Medulla oblongata (tissue), 1 donor: ENCODE results near the gene CBY2.

Source experiments
- DNase-seq: peaks from one replicate; pipeline ENCODE4 v3.0.0-alpha.2; 2015; ENCODE audit errors: extremely low spot score

CBY2 gene

DNA sequence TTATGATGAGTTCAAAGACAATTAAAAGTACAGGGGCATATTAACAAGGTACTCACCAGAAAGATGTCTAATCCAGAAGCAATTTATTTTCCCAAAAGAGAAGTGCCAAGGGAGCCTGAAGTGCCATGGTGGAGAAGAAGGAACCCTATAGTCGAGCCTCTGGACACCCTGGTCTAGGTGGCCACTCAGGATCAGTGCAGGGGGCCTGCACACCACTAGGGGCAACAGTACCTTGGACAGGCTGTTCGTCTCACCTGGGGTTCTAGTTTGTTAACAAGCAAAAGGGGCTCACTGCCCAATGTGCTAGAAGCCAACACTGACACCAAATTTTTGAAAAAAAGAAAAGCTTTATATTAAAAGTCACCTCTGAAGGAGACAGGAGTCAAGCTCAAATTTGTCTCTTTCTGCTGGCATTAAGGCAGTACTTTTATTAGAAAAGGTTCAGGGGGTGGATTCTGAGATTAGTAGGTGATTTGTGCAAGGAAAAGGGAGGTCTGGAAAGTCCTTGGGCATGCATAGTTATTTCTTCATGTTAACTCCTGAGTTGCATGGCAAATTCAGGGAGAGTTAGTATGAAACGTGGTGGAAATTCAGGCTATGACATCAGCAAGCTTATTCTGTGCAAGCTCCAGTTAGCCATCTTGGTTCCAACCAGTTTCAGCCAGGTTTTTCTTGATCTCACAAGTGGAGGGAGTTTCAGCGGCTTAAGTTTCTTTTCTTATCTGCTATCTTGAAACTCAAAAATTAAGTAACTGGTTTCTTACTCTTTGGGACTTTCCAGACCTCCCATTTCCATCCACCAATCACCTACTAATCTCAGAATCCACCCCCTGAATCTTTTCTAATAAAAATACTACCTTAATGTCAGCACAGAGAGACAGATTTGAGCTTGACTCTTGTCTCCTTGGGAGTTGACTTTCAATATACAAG is 884 bp upstream of the CBY2 start:
- DNase-seq: no peak

DNA sequence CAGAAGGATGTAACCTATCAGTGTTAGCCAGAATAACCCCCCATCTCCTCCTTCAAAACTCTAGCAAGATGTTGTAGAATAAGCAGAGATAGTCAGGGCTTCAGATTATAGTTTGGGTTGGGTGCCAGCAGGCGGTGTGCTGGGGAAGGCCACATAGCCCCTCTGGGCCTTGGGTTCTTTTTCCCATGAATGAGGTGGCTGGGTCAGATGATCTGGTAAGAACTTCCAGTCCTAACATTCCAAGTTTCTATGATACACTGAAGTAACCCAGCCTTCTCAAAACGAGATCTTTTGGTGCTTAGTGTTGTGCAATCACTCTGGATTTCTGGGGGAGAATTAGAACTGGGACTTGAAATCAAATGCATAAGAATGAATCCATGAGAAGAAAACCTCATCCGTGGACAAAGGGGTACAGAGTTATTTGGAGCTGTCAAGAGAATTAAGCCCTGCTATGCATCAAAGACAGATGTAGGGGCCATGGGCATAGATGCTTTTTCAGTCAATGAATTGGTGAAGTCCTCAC is 810 bp downstream of the CBY2 start:
- DNase-seq: no peak

DNA sequence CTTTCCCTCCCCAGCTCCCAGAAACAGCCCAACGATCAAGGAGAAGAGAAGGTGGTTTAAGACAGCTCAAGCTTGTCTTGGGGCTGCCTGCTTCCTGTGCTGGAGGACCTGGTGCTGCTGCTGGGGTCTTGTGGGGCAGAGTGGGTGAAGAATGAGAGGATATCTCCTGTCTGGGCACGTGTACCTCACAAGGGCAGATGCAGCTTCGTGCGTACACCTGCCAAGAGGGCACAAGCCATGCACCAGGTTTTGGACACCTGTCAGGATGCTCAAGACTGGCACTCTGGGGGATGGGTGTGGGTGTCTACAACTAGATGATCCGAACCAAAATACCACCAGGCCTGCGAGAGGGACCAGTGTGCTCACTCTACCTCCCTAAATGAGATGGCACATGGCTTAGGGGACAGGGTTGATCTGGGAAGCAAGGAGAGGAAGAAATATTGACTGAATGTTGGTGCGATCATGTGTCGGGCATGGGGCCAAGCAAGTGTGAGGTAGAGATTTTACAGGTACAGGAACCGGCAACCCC is 2.2 kb downstream of the CBY2 start:
- DNase-seq: no peak

DNA sequence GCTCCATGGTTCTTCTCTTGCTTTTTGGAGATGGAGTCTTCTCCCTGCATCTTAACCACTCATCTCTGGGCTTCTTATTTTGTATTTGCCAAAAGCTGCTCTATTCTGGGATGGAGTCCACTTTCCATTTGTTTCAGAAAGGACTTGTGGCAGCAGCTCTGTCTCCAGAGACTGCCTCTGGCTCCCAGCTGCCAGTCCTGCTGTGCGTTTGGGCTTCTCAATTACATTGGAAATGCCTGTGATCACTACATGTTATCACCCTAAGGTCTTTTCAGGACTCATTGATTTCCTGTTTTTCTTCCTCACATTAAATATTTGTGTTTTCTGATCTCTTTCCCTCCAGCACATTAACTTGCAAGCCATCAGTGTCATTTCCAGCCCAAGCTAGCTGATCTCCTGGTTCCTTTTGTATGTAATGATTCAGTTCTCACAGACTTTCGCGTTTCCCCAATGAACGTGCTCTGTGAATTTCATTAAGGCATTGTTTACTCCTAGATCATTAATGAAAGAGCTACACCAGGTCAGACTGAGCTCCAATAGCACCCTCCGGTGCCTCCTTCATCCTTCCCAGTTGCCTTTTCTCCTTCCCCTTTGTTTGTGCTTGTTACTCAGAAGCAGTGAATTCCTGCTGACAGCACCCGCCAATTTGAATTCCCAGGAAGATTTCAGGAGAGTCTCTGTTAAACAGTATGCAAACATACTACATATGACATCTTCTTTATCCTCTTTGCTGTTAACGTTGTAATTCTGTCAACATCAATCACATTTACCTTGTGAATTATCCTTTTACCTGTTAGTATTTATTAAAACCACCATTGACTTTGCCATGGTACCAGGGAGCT is 3.0 kb downstream of the CBY2 start:
- DNase-seq: no peak

DNA sequence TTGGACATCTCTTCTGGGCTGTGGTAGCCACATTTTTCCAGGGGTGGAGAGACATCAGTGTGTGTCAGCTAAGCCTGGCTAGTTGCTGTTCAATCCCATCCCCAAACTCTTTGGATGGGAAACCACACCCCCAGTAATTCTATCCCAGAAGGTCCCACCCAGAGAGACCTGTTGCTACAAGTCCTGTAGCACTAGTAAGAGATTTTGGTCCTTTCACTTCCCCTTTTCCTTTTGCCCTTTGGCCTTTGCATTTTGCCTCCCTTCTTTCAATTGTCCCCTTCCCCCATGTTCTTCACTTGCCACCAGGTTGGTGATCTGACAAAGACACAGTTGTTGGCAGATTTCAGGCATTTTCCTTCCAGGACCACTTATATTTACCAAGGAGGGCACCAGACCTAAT is 3.8 kb downstream of the CBY2 start:
- no peak for DNase-seq

DNA sequence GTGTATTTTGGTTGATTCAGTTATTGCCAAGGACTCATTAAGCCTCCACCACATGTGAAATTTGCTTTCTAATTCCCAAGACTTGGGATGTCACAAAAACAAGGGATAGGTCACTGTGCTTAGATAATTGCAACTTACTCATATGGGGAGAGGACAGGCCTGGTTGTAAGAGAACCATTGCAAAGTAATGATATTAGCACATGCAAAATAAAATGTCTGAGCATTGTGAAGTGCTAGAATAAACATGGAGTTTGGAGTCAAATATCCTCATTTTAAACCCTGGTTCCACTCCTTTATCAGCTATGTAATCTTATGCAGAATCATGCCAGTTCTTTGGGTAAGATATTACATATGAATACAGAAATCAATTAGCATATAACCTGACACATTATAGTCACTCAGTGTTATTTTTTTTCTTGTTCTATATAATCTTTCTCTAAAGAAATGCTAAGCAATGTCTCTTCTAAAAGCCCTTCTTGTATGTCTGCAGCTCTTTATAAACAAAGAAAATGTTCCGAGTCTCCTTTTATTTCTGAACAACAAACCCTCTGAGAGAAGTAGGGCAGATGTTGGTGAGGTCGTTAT is 5.5 kb downstream of the CBY2 start:
- no peak for DNase-seq

DNA sequence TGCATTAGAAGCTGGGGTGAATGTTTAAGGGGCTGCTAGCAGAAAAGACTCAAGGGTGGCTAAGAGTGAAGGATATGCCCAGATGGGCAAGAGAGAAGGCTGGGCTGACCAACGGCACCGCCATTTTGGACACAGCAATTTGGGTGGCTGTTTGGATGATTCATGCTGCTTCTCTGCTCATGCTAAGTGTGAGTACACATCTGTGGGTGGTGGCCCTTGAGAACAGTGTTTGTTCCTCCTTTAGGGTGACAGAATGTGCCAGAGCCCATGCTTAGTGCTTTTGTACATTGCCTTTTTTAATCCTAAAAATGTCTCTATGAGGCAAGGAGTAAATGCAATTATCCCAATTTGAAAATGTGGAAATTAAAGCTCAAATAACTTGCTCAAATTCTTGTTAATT is 9.8 kb downstream of the CBY2 start:
- DNase-seq: no peak

DNA sequence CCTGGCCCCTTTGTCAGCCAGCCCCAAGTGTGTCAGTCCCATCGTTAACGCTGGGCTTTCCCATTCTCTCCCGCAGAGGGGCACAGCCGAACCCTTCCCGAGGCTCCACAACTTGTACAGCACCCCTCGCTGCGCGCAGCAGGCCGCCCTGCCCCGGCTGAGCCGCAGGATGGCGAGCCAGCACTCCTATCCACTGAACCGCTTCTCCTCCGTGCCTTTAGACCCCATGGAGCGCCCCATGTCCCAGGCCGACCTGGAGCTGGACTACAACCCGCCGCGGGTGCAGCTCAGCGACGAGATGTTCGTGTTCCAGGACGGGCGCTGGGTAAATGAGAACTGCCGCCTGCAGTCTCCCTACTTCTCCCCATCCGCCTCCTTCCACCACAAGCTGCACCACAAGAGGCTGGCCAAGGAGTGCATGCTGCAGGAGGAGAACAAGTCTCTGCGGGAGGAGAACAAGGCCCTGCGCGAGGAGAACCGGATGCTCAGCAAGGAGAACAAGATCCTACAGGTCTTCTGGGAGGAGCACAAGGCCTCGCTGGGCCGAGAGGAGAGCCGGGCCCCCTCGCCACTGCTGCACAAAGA is 11.1 kb downstream of the CBY2 start:
- DNase-seq: no peak

DNA sequence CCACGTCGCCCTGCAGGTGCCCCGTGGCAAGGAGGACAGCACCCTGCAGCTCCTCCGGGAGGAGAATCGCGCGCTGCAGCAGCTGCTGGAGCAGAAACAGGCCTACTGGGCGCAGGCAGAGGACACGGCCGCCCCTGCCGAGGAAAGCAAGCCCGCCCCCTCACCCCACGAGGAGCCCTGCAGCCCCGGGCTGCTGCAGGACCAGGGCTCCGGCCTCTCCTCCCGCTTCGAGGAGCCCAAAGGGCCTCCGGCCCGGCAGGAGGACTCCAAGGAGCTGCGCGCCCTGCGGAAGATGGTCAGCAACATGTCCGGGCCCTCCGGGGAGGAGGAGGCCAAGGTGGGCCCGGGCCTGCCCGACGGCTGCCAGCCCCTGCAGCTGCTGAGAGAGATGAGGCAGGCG is 11.6 kb downstream of the CBY2 start:
- no peak for DNase-seq

DNA sequence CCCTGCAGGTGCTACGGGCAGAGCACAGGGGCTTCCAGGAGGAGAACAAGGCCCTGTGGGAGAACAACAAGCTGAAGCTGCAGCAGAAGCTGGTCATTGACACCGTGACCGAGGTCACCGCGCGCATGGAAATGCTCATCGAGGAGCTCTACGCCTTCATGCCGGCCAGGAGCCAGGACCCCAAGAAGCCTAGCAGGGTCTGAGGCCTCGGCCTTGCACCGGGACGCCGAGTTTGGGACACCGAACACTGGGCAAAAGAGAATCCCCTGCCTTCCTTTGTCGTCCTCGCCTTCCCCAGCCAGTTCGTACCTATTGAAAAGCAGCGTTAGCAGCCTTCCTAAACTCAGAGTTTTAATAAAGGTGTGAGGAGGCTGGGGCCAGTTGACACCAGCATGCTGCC is 12.1 kb downstream of the CBY2 start:
- no peak for DNase-seq

DNA sequence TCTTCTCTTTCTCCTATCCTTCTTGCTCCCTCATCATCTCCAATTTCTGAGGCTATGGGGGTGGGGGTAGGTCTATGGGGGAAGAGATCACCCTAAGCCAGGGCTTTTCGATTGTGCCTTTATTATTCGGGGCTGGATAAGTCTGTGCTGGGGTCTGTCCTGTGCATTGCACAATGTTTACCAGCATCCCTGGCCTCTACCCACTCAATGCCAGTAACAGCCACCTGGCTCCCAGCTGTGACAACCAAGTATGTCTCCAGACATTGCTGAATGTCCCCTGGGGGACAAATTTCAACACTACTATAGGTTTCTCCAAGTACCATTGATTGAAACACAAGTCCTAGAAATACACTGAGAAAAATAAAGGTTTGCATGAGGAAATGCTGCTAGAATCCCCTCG is 13.2 kb downstream of the CBY2 start:
- DNase-seq: no peak

DNA sequence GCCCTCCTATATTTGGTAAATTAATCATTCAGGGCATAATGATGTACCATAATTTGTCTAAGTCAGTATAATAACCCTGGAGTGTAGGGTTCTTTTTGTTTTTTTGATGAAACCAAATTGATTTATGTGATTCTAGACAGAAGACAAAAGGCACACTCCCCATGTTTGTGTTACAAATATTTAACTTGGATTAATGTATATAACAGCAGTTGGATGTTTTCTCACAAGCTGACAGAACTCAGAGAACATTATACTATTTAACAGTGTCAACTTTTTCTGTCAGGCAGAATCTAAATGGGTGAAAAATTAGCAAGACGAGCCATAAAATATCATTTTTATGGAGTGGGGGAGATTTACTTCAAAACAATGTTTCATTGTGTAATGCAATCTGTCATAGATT is 15.2 kb downstream of the CBY2 start:
- DNase-seq: no peak

DNA sequence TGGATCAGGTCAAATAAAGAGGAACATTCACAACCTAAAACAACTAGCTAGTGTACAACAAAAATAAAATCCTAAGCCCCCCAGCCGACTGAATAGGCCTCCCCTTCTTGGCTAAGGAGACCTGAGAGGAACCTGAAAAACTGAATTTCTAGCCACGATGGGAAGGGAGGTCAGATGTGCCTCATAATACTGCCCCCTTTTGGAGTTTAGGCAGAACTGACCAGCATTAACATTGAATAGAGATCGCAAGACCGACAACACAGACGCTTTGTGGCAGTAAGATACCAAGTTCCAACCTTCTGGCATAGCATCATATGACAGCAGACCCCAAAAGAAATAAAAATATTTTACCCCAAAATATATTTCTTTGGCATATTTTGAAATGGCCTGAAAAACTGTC is 15.9 kb downstream of the CBY2 start:
- peak; percentile 41 for DNase-seq

DNA sequence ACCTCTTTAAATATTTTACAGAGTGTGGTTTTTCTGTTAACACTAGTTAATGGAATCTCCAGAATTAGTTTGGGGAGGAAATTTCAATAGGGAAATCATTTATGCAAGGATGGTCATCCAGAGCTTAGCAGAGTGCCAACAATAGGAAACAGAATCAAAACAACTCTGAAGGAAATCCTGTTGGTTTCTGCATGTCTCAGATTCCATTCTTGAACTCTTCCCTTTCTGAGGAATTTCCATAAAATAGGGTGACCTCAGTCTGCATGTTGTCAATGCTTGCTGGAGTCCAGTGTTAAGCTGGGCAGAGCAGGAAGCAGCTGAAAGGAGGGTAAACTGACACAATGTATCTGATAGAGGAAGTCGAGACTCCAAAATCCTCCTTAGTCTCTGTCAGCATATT is 16.9 kb downstream of the CBY2 start:
- no peak for DNase-seq

DNA sequence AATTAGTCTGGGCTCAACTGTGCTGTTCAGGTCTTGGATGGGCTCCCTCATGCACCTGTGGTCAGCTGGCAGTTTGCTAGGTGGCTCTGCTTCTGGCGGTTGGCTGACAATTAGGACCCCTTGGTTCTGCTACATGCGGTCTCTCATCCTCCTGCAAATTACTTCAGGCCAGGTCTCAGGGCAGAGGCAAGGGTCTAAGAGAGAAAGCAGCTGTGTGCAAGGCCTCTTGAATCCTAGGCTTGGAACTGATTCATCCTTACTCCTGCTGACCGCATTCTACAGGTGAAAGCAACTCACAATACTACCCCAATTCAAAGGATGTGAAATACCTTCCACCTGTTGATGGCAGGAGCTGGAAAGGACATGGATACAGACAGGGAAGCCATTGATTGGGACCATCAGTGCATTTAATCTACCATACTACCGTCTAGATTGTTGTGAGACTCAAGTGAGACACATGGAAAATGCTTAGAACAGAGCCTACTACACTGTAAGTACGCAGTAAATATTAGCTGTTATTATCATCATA is 19.1 kb downstream of the CBY2 start:
- no peak for DNase-seq

DNA sequence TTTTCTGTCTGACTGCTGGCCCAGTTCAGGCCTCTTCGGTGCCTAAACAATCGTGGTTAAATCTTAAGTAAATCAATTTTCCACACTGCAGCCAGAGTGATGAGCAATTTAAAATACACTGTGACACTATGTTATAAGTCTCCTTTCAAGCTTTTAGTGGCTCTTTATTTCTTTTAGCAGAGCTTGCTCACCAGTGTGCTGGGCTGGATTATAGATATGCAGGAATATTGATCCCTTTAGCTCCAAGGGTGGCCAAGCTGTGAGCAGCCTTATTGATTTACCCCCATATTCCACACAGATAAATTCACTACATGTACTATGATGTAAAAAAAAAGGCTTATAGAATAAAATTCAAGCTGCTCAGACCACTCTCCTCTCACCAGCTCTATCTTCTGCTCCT is 21.7 kb downstream of the CBY2 start:
- DNase-seq: no peak

DNA sequence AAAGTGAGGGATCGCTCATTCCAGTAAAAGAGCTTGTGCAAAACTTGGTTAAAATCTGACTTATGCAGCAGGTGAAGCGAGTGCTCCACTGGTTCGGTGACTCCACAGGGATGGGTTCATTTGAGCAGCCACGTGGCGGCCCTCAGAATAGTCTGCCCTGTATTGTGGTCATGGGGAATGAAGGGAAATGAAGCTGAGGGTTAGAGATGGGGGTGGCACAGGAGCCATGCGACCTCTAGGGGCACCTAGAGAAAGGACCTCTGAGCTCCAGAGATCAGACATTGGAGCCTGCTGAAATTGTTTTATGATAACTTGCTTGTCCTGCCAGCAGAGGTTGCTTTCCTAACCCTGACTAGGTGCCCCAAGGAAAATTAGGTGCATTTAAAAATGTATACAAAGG is 26.6 kb downstream of the CBY2 start:
- no peak for DNase-seq

DNA sequence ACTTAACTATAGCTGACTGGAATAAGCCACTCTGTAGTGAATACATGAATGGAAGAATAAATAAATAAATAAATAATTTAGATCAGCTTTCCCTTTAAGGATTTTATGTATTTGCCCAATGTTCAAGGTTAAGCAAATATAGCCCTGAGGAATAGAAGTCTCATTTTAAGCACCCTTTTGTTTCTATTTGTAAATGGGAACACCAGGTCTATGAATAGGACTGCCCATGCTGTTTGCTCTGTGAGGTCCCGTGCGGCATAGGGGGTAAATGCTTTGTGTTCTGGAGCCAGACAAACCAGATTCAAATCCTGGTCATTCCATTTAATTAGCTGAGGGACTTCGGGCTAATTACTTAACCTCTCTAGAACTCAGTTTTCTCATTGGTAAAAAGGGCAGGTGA is 29.3 kb downstream of the CBY2 start:
- DNase-seq: no peak

DNA sequence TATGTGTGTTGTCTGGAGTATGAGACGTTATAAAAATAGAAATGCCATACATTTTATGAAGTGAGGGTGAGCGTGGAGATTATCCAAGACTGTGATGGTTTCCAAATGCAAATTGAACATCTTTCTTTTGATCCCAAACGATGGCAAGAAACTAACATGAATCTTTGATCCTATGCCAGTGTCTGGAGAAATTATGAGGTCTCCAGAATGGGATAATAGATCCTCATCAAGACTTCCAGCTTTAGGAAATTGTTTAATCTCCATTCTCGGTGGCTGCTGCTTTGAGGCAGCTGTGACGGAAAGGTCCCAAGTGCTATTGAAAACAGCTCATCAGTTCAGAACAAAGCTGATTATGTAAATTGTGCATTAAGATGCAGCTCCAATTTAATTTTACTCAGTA is 30.8 kb downstream of the CBY2 start:
- no peak for DNase-seq

DNA sequence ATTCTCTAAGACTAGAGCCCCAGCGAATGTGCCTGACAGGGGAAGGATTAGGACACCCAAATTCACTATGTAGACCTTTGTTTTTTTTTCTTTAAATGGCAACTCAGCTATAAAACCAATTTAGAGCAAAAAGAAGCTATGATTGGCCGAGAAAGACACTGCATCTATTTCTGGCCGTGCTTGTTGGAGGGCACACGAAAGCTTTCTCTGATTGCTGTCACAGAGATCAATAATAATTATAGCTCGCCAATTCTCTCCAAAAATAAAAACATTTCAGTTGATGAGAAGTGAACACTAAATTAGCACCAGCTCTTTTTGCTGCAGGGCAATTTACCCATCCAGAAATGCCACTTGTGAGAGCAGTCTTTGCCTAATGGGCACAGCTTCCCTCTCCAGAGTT is 31.2 kb downstream of the CBY2 start:
- no peak for DNase-seq

DNA sequence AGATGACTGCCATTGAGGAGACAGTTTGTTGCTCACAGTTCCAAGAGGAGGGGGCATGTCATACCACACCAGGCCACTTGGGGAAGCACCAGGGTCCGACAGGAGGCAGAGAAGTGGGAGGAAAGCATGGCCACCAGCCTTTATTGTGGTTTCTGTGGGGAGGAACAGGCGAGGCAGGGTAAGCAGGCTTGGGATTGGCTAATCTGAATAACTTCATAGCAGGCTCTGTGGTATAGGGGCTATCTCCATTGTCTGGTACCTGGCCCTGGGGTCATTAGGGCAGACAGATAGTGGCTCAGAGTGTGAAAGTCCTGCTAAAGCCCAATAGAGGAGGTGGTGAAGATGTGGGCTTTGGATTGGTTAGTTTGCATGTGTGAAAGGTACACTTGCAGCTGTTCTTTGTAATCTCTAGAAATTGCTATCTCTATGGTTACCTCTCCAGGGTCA is 35.5 kb downstream of the CBY2 start:
- DNase-seq: no peak
